Stimulated activated CD8-positive, alpha-beta memory T cell treated with anti-CD3 and anti-CD28 coated beads, Interleukin-2, amount 100 ng/mL, for 48 hours (primary cell): Measurements from ENCODE around the gene KCNK17.

Experiments
- DNase-seq, 2 donors: peaks; one replicate each; pipeline ENCODE4 v3.0.0-alpha.2; 2020; ENCODE audit warnings: low read depth in 2 of 2

The KCNK17 gene

GRCh38 chr6:39314273-39314795, at the start of gene KCNK17:
Gene KCNK17 (minus strand): TSS chr6:39314419. CDS start chr6:39314320, 99 bp downstream.
- no peak for DNase-seq

- DNase-seq, result no peak
Measured at GRCh38 chr6:39363280-39363679, 49.1 kb upstream of the KCNK17 start.

- no peak for DNase-seq
Measured at GRCh38 chr6:39362487-39362865, 48.3 kb upstream of the KCNK17 start.

GRCh38 chr6:39361657-39362486, 47.7 kb upstream of the KCNK17 start:
- DNase-seq, result peak; percentile 31 to 37

- DNase-seq, result no peak
Measured at GRCh38 chr6:39360378-39360777, 46.2 kb upstream of the KCNK17 start.

GRCh38 chr6:39357998-39358686, 43.9 kb upstream of the KCNK17 start:
- DNase-seq, result no peak

GRCh38 chr6:39353698-39354315, 39.6 kb upstream of the KCNK17 start:
- DNase-seq, result no peak

GRCh38 chr6:39350723-39351505, 36.7 kb upstream of the KCNK17 start:
- no peak for DNase-seq

GRCh38 chr6:39348740-39349139, 34.5 kb upstream of the KCNK17 start:
- DNase-seq, result no peak

GRCh38 chr6:39347906-39348585, 33.8 kb upstream of the KCNK17 start:
- DNase-seq, result peak; percentile 36 to 53

- no peak for DNase-seq
Measured at GRCh38 chr6:39347206-39347605, 33.0 kb upstream of the KCNK17 start.

- no peak for DNase-seq
Measured at GRCh38 chr6:39344821-39345280, 30.6 kb upstream of the KCNK17 start.

GRCh38 chr6:39343396-39343870, 29.2 kb upstream of the KCNK17 start:
- no peak for DNase-seq

GRCh38 chr6:39342692-39343395, 28.6 kb upstream of the KCNK17 start:
- no peak for DNase-seq

GRCh38 chr6:39341937-39342336, 27.7 kb upstream of the KCNK17 start:
- no peak for DNase-seq

- no peak for DNase-seq
Measured at GRCh38 chr6:39341352-39341751, 27.1 kb upstream of the KCNK17 start.

- no peak for DNase-seq
Measured at GRCh38 chr6:39339868-39340550, 25.8 kb upstream of the KCNK17 start.

GRCh38 chr6:39339096-39339867, 25.1 kb upstream of the KCNK17 start:
- no peak for DNase-seq

GRCh38 chr6:39338397-39338796, 24.2 kb upstream of the KCNK17 start:
- no peak for DNase-seq
